H1 (cell line): ENCODE results near the gene AHNAK2. TPM values are rescaled to one million over a fixed set of nuclear protein-coding genes. Genes with fewer than 3 reads are reported as not detected.

ENCODE experiments used
- CTCF ChIA-PET: fragments of 300-600 bp; sonication (Branson Sonifier 250); formaldehyde crosslinking; loops from one replicate; lab custom pipeline; 2021; ENCODE audit not compliant: partially characterized antibody; lab: Charles Lee
- POLR2A ChIA-PET: fragments of 300-600 bp; sonication (Branson Sonifier 250); formaldehyde crosslinking; loops from one replicate; lab custom pipeline; 2021; ENCODE audit warnings: inconsistent platforms; ENCODE audit not compliant: partially characterized antibody; lab: Charles Lee
- DNase-seq, 2 experiments: peaks; one replicate each; pipeline versions ENCODE4 v3.0.0 to v3.0.0-alpha.2; 2010 to 2022; ENCODE audit warnings: low spot score in 2 of 2, low read depth in 1 of 2, mixed read lengths in 1 of 2
- FAIRE-seq: peaks from 2 replicates; lab custom pipeline; 2011; peaks lifted over from hg19 to GRCh38; lab: Jason Lieb, UNC
- H2AFZ ChIP-seq: 2 replicates; pipeline ENCODE4 v1.8.1; 2012; ENCODE audit warnings: low read length, inconsistent platforms
- H2AK5ac ChIP-seq: 2 replicates; pipeline ENCODE4 v1.6.1; 2013; ENCODE audit warnings: low read depth, low read length
- H2BK120ac ChIP-seq: replicated peaks from 2 replicates; pipeline ENCODE3; 2013; ENCODE audit warnings: low read depth, low read length, inconsistent platforms
- H2BK12ac ChIP-seq: 2 replicates; pipeline ENCODE4 v1.6.1; 2013; ENCODE audit warnings: low read depth, low read length
- H2BK15ac ChIP-seq: 2 replicates; pipeline ENCODE4 v1.6.1; 2013; ENCODE audit warnings: low read length
- H2BK20ac ChIP-seq: 2 replicates; pipeline ENCODE4 v1.6.1; 2013; ENCODE audit warnings: low read length
- H2BK5ac ChIP-seq: 2 replicates; pipeline ENCODE4 v1.6.1; 2013; ENCODE audit warnings: low read depth, low read length
- H3K14ac ChIP-seq: 2 replicates; pipeline ENCODE4 v1.6.1; 2013; ENCODE audit warnings: inconsistent platforms; ENCODE audit not compliant: insufficient read length
- H3K18ac ChIP-seq: 2 replicates; pipeline ENCODE4 v1.6.1; 2013; ENCODE audit warnings: low read length; ENCODE audit errors: extremely low read depth
- H3K23ac ChIP-seq: 2 replicates; pipeline ENCODE4 v1.6.1; 2013; ENCODE audit warnings: inconsistent platforms; ENCODE audit not compliant: insufficient read length
- H3K23me2 ChIP-seq: 2 replicates; pipeline ENCODE4 v1.6.1; 2013; ENCODE audit warnings: low read depth, low read length
- H3K27ac ChIP-seq: 2 replicates; pipeline ENCODE4 v1.6.1; 2011; ENCODE audit warnings: low read depth, low read length, inconsistent platforms
- H3K27me3 ChIP-seq, 4 experiments: replicated peaks in 1 of 4; 1 replicate in 1 of 4; 2 replicates in 3 of 4; pipeline versions ENCODE4 v1.6.1 to v1.8.1; 2011 to 2013; ENCODE audit warnings: low read length in 3 of 4, mild to moderate bottlenecking in 3 of 4, inconsistent platforms in 2 of 4, mixed read lengths in 2 of 4, moderate library complexity in 1 of 4; ENCODE audit not compliant: control insufficient read depth in 3 of 4, insufficient read depth in 3 of 4; ENCODE audit errors: extremely low read depth in 1 of 4
- H3K36me3 ChIP-seq, 4 experiments: 2 replicates each; pipeline versions ENCODE4 v1.6.1 to v1.8.1; 2011 to 2013; ENCODE audit warnings: mild to moderate bottlenecking in 4 of 4, low read length in 3 of 4, moderate library complexity in 2 of 4, control low read depth in 1 of 4, inconsistent platforms in 1 of 4; ENCODE audit not compliant: insufficient read depth in 4 of 4, control insufficient read depth in 2 of 4
- H3K4ac ChIP-seq: replicated peaks from 2 replicates; pipeline ENCODE3; 2013; ENCODE audit warnings: low read length, low read depth, mixed read lengths, inconsistent platforms; ENCODE audit not compliant: insufficient read length
- H3K4me1 ChIP-seq, 4 experiments: replicated peaks in 1 of 4; 1 replicate in 1 of 4; 2 replicates in 3 of 4; pipeline versions ENCODE4 v1.6.1 to v1.8.1; 2011 to 2013; ENCODE audit warnings: low read length in 3 of 4, inconsistent platforms in 2 of 4, mixed read lengths in 1 of 4; ENCODE audit not compliant: insufficient read depth in 4 of 4, control insufficient read depth in 3 of 4
- H3K4me2 ChIP-seq, 2 experiments: 2 replicates each; pipeline versions ENCODE4 v1.6.1 to v1.8.1; 2011 to 2013; ENCODE audit warnings: low read depth in 2 of 2, low read length in 2 of 2, control low read depth in 1 of 2, inconsistent platforms in 1 of 2, mild to moderate bottlenecking in 1 of 2; ENCODE audit not compliant: insufficient read depth in 1 of 2
- H3K4me3 ChIP-seq, 4 experiments: fragments of 200-600, 300-600 bp in 1 of 4; sonication (generic), shearing (Covaris generic), sonication (Bioruptor Twin) in 1 of 4; 2 replicates each; pipeline versions ENCODE4 v1.5.1 to v1.8.1; 2011 to 2016; ENCODE audit warnings: low read length in 4 of 4, low read depth in 3 of 4, control low read depth in 2 of 4, inconsistent platforms in 2 of 4, mild to moderate bottlenecking in 2 of 4, mixed read lengths in 1 of 4, moderate library complexity in 1 of 4; ENCODE audit not compliant: insufficient read depth in 2 of 4; ENCODE audit errors: extremely low read depth in 1 of 4
- H3K56ac ChIP-seq: replicated peaks from 2 replicates; pipeline ENCODE3; 2013; ENCODE audit warnings: low read depth, mild to moderate bottlenecking, mixed read lengths, low read length, inconsistent platforms; ENCODE audit not compliant: insufficient read length
- H3K79me1 ChIP-seq: 2 replicates; pipeline ENCODE4 v1.6.1; 2013; ENCODE audit warnings: low read depth, low read length, control low read depth
- H3K79me2 ChIP-seq, 2 experiments: 2 replicates each; pipeline versions ENCODE4 v1.6.1 to v1.8.1; 2012 to 2013; ENCODE audit warnings: low read length in 2 of 2, mild to moderate bottlenecking in 2 of 2, inconsistent platforms in 1 of 2; ENCODE audit not compliant: insufficient read depth in 2 of 2, control insufficient read depth in 1 of 2
- H3K9ac ChIP-seq, 4 experiments: replicated peaks in 1 of 4; 1 replicate in 1 of 4; 2 replicates in 3 of 4; pipeline versions ENCODE4 v1.6.1 to v1.8.1; 2011 to 2013; ENCODE audit warnings: low read depth in 3 of 4, low read length in 3 of 4, control low read depth in 2 of 4, mild to moderate bottlenecking in 2 of 4, moderate library complexity in 2 of 4, inconsistent platforms in 1 of 4; ENCODE audit errors: extremely low read depth in 1 of 4
- H3K9me3 ChIP-seq, 2 experiments: 2 replicates each; pipeline versions ENCODE4 v1.6.1 to v1.8.1; 2012 to 2013; ENCODE audit warnings: mild to moderate bottlenecking in 2 of 2, moderate library complexity in 2 of 2, control low read depth in 1 of 2, inconsistent platforms in 1 of 2, low read depth in 1 of 2, low read length in 1 of 2, mixed read lengths in 1 of 2; ENCODE audit not compliant: insufficient read depth in 2 of 2
- H4K20me1 ChIP-seq, 2 experiments: replicated peaks in 1 of 2; 2 replicates each; pipeline versions ENCODE3 to v1.8.1; 2011 to 2013; ENCODE audit warnings: inconsistent platforms in 2 of 2, low read length in 2 of 2, mild to moderate bottlenecking in 1 of 2; ENCODE audit not compliant: insufficient read depth in 2 of 2, control insufficient read depth in 1 of 2
- H4K5ac ChIP-seq: 2 replicates; pipeline ENCODE4 v1.6.1; 2013; ENCODE audit warnings: low read length, low read depth, mixed read lengths, inconsistent platforms; ENCODE audit not compliant: insufficient read length
- H4K8ac ChIP-seq: 2 replicates; pipeline ENCODE4 v1.8.0; 2013; ENCODE audit warnings: mild to moderate bottlenecking, moderate library complexity, low read length, inconsistent platforms; ENCODE audit not compliant: insufficient read depth; ENCODE audit errors: extremely low read depth
- H4K91ac ChIP-seq: replicated peaks from 2 replicates; pipeline ENCODE3; 2013; ENCODE audit warnings: low read length, mixed read lengths, inconsistent platforms; ENCODE audit not compliant: insufficient read length
- CHD2 ChIP-seq: IDR thresholded peaks from 2 replicates; pipeline ENCODE4 v1.6.1; 2012; ENCODE audit warnings: low read length, improper control_type of control experiment
- SUZ12 ChIP-seq: fragments of 200-600 bp; sonication (generic); IDR thresholded peaks from 2 replicates; pipeline ENCODE4 v1.6.1; 2012; ENCODE audit warnings: mild to moderate bottlenecking, inconsistent platforms, low read length, moderate library complexity, mixed read lengths
- WGBS, 2 experiments: shearing (Covaris generic) in 1 of 2; methylation state at CpG; one replicate each; pipeline versions ENCODE4 v1.1.6 to v1.1.7; 2013 to 2015; ENCODE audit warnings: low lambda C conversion rate in 2 of 2, mixed read lengths in 2 of 2, inconsistent platforms in 1 of 2, low coverage in 1 of 2, missing lambda C conversion rate in 1 of 2; ENCODE audit not compliant: insufficient replicate concordance in 2 of 2, insufficient coverage in 1 of 2, insufficient read length in 1 of 2; ENCODE audit errors: extremely low coverage in 1 of 2, missing lambda C conversion rate in 1 of 2; 5-methylcytosine and 5-hydroxymethylcytosine counted together
- polyA plus RNA-seq, 7 experiments: library from polyadenylated mRNA; depleted of rRNA in 3 of 7; stranded (reverse) in 5 of 7; unstranded in 2 of 7; fragments of >200 nt in 5 of 7; fragments of 200-250 nt in 2 of 7; gene quantifications; 1 replicate in 5 of 7; 2 replicates in 1 of 7; 4 replicates in 1 of 7; pipeline versions ENCODE4 v1.2.1 to v1.2.3, GENCODE V29; 2011 to 2013; ENCODE audit warnings: missing spikeins in 2 of 7, mixed read lengths in 2 of 7
- total RNA-seq: library from RNA; stranded (reverse); fragmentation: NEBNext Ultra II Directional; extraction: Animal tissue kit (Norgen Biotek cat#: 25700); gene quantifications from 2 replicates; pipeline ENCODE4 v1.2.1, GENCODE V29; 2021

Gene AHNAK2
- total and polyA plus RNA-seq, 2 of the 8 experiments (the other 6 are each of a cell fraction or from before 2014, with no cell fraction given), result 0.95 to 2.0 TPM

GRCh38 chr14:104993306-104993705 lies 15.1 kb upstream of the AHNAK2 start:
- CTCF ChIA-PET, result interaction anchor here (1.2 to 3.1 kb wide), 5 partner anchors 11 to 56 kb away, joined by 3 to 22 read pairs (median 6); no protein-coding TSS in a partner anchor
- 90% methylated on average over 12 of the region's 12 CpGs; no CpG with 5 or more reads in 1 of the 2 experiments for WGBS, 2 experiments
- TF ChIP-seq CHD2 (no peak), SUZ12 (no peak)
- TF ChIP-seq, all 59 proteins: peak for 0
- Histone ChIP-seq H3K79me2 (no peaks in the 10 kb centered on the region), H4K20me1 (peaks cover 0 to 5% of the 10 kb centered on the region in 2 experiments), H3K23me2 (no peaks in the 10 kb centered on the region), H2AK5ac (no peak overlapping the region), H3K18ac (no peak overlapping the region), H4K8ac (no peak overlapping the region), H2BK5ac (no peak overlapping the region), H4K5ac (no peak overlapping the region), H3K23ac (no peak overlapping the region), H2BK12ac (no peak overlapping the region), H3K79me1 (no peaks in the 10 kb centered on the region), H3K27me3 (0 out of 7 replicates have a peak, but pooled peaks cover 0 to 2% (median 0%) of the 10 kb centered on the region in 4 experiments), H3K9me3 (no peaks in the 10 kb centered on the region), H3K9ac (no peak overlapping the region), H3K14ac (no peak overlapping the region), H3K4me1 (no peaks in the 10 kb centered on the region), H2BK120ac (no peak overlapping the region), H3K4ac (no peak overlapping the region), H3K56ac (no peak overlapping the region), H3K4me2 (no peak overlapping the region), H4K91ac (no peak overlapping the region), H2BK15ac (no peak overlapping the region), H3K27ac (no peak overlapping the region), H3K36me3 (peaks cover 0 to 4% (median 0%) of the 10 kb centered on the region in 4 experiments; a peak in 2 of 8 replicates), H2BK20ac (no peak overlapping the region), H3K4me3 (no peak overlapping the region), H2AFZ (no peak overlapping the region)
- POLR2A ChIA-PET, result interaction anchor here (0.7 to 2.2 kb wide), 4 partner anchors 8 to 28 kb away, joined by 3 to 9 read pairs (median 3); partner anchors contain the start of gene CDCA4
- FAIRE-seq, result no peak
- no peak for DNase-seq
